Epithelial cell of esophagus (primary cell): ENCODE results near the gene POLD2.

Experiments used
- DNase-seq: peaks from one replicate; pipeline ENCODE4 v3.0.0; 2010; ENCODE audit warnings: low read depth
- H3K4me3 ChIP-seq: 2 replicates; pipeline ENCODE4 v1.5.1; 2011; ENCODE audit warnings: mild to moderate bottlenecking, low read length, control low read depth
- CTCF ChIP-seq: IDR thresholded peaks from 2 replicates; pipeline ENCODE4 v1.5.1; 2011; ENCODE audit warnings: low read depth, mild to moderate bottlenecking, low read length, control low read depth, inconsistent platforms; ENCODE audit not compliant: insufficient read depth; ENCODE audit errors: missing control alignments

Gene POLD2

DNA sequence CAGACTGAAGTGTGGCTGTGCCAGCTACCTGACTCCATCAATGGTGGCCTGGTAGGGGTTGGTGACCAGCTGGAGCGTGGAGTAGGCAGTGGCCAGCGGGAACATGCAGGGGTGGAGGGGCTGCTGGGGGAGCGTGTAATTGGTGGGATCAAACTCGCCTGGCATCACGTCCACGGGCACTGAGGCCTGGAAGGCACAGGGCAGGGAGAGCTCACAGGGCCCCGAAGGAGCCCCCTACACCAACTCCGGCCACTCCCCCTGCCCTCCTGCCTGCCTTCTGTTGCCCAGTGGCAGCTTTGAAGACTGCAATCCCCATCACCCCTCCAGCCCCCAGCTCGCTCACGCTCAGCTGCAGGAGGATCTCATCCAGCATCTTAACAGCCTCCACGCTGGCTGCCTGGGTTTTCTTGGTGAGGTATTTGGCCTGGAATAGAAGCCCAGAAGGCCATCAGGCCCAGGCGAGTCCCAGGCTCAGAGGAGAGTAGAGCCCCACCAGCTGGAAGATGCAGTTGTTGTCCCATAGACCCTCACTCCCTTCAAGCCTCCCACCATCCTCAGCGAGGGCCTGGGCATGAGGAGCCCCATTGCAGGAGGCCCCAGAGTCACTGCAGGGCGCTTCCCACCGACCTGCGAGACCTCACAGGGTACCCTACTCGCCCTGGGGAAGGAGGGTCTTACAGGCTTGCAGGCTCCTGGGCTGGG, 7.1 kb downstream of the POLD2 start:
- TF ChIP-seq CTCF, result no peak
- no peak for DNase-seq
- H3K4me3 ChIP-seq, result no peak overlapping the region

DNA sequence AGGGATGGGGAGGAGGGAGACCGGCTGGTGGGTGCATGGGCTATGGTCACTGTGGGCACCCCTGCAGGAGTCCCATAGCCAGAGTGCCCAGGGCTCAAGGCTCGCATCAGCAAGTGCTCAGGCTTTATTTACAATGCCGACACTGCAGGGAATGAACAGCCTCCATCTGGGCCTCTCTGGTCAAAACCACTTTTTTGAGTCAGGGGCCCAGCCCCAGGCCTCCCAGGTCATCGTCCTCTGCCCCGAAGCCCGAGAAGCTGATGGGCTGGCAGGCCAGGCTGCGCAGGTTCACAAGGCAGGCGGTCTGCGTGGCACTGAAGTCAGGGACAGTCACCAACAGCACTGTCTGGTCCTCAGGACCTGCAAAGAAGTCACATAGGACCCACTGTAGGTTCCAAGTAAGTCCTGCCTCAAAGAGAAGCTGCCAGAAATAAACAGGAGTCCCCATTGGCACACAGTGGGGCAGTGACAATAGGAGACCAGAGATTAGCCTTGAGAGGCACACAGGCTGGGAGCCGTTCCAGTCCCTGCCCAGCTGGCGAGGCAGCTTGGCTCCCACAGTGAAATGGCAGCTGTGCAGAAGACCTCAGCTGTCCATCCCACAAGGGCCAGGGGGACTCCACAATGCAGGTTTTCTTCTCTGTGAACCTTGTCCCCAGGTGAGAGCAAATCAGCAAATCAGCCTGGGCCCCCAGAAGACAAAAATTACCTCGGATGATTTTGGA, 8.6 kb downstream of the POLD2 start:
- no peak for TF ChIP-seq CTCF
- DNase-seq, result no peak
- no peak overlapping the region for H3K4me3 ChIP-seq

DNA sequence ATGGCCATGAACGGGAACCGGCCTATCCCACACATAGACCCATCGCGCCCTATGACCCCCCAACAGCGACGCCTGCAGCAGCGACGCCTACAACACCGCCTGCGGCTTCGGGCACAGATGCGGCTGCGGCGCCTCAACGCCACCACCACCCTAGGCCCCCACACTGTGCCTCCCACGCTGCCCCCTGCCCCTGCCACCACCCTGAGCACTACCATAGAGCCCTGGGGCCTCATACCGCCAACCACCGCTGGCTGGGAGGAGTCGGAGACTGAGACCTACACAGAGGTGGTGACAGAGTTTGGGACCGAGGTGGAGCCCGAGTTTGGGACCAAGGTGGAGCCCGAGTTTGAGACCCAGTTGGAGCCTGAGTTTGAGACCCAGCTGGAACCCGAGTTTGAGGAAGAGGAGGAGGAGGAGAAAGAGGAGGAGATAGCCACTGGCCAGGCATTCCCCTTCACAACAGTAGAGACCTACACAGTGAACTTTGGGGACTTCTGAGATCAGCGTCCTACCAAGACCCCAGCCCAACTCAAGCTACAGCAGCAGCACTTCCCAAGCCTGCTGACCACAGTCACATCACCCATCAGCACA, 9.5 kb downstream of the POLD2 start:
- H3K4me3 ChIP-seq, result no peak overlapping the region
- TF ChIP-seq CTCF, result no peak
- DNase-seq, result no peak

- DNase-seq, result no peak
- no peak overlapping the region for H3K4me3 ChIP-seq
- no peak for TF ChIP-seq CTCF
These were observed 10.2 kb downstream of the POLD2 start for GRCh38 chr7:44112997-44113763.

- no peak overlapping the region for H3K4me3 ChIP-seq
- TF ChIP-seq CTCF, result no peak
- DNase-seq, result no peak
These were observed 10.9 kb downstream of the POLD2 start for GRCh38 chr7:44112231-44112996.

DNA sequence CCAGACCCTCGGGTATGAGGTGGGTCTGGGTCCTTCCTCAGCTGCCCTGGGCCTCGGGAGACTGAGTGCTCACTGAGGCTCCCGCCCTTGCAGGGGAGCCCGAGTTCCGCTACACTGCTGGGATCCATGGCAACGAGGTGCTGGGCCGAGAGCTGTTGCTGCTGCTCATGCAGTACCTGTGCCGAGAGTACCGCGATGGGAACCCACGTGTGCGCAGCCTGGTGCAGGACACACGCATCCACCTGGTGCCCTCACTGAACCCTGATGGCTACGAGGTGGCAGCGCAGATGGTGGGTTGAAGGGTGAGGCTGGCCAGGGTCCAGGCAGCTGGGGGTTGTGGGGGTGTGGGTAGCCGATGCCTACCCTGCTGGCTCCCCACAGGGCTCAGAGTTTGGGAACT, 11.6 kb downstream of the POLD2 start:
- TF ChIP-seq CTCF, result no peak
- no peak overlapping the region for H3K4me3 ChIP-seq
- DNase-seq, result no peak
